Activated naive CD8-positive, alpha-beta T cell treated with anti-CD3 and anti-CD28 coated beads, Interleukin-2, amount 10 ng/mL, durations not matched to agents 7 days and 5 days (primary cell): Measurements from ENCODE around the gene GRK3. TPM values are rescaled to one million over a fixed set of nuclear protein-coding genes. Genes with fewer than 3 reads are reported as not detected.
"Not testable (repeated sequence)": the region's sequence is repeated elsewhere in the genome, so short reads cannot be mapped to it uniquely, and the experiment has no call there.

Source experiments
- ATAC-seq: fragments of 150-1000 bp; cut with Tn5 transposase; one replicate; pipeline ENCODE4 v1.10.0; 2021; ENCODE audit warnings: low read depth, moderate library complexity
- POLR2A ChIA-PET: fragments of 350-600 bp; sonication (Branson Sonifier 250); formaldehyde crosslinking; loops from one replicate; lab custom pipeline; 2021; ENCODE audit warnings: antibody characterized with exemption; lab: Charles Lee
- DNase-seq: peaks from one replicate; pipeline ENCODE4 v3.0.0; 2021
- H3K27ac Mint-ChIP-seq: one replicate; pipeline ENCODE4 v1.8.0; 2022; ENCODE audit warnings: mild to moderate bottlenecking, mixed read lengths
- H3K27me3 Mint-ChIP-seq: one replicate; pipeline ENCODE4 v1.8.0; 2022; ENCODE audit warnings: mild to moderate bottlenecking, moderate library complexity, mixed read lengths
- H3K36me3 Mint-ChIP-seq: one replicate; pipeline ENCODE4 v1.8.0; 2021; ENCODE audit warnings: mild to moderate bottlenecking, mixed read lengths
- H3K4me1 Mint-ChIP-seq: one replicate; pipeline ENCODE4 v1.8.0; 2021; ENCODE audit warnings: mixed read lengths
- H3K4me3 Mint-ChIP-seq: one replicate; pipeline ENCODE4 v1.8.0; 2022; ENCODE audit warnings: mild to moderate bottlenecking, moderate library complexity, mixed read lengths
- H3K9me3 Mint-ChIP-seq: one replicate; pipeline ENCODE4 v1.8.0; 2021; ENCODE audit warnings: mixed read lengths
- total RNA-seq, 2 experiments: library from RNA; stranded (reverse); gene quantifications; one replicate each; pipeline ENCODE4 v1.2.3, GENCODE V29; 2021

Gene GRK3
- total RNA-seq, 2 experiments from 2014 or later: 30.7 to 32.6 TPM

DNA sequence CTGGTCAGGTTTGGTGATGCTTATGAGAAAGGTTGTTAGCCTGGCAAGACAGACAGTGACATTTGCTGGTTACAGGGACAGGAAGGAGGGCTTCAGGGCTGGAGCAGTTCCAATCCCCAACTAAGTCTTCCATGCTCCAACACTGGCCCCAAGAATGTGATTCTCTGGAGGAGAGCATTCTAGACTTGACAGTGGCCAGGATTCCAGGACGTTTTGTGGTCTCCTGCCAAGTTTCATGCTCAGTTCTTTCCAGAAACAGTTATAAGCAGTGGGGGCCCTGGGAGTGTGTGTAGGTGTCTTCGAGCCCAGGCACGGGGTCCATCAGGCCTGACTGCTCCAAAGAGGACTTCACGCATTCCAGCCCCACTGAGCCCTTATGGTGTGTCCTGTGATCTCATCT, 8.9 kb upstream of the GRK3 start:
- Mint-ChIP-seq H3K27me3 (peaks cover 3% of the 10 kb centered on the region), H3K4me3 (no peak overlapping the region), H3K36me3 (peaks cover 4% of the 10 kb centered on the region), H3K9me3 (no peaks in the 10 kb centered on the region), H3K27ac (no peak overlapping the region), H3K4me1 (peaks cover 2% of the 10 kb centered on the region)
- no peak for ATAC-seq
- DNase-seq: no peak
- POLR2A ChIA-PET: interaction anchor here (1.4 kb wide), 1 partner anchor 8 kb away, joined by 3 read pairs; no protein-coding TSS in a partner anchor

DNA sequence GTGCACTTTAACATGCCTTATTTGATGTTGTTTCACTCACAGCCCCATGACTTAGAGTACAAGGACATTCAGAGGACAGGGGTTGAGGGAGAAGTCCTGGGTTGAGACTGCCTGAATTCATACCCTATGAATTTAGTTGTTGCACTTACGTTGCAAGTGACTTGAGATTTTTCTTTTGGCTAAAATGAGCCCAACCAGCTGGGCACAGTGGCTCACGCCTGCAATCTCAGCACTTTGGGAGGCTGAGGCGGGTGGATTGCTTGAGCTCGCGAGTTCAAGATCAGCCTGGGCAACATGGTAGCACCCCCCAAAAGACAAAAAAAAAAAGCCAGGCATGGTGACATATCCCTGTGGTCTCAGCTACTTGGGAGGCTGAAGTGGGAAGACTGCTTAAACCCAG, 7.3 kb upstream of the GRK3 start:
- H3K4me3 Mint-ChIP-seq: no peak overlapping the region
- ATAC-seq: no peak
- no peaks in the 10 kb centered on the region for H3K36me3 Mint-ChIP-seq
- H3K27me3 Mint-ChIP-seq: peaks cover 3% of the 10 kb centered on the region
- H3K4me1 Mint-ChIP-seq: peaks cover 2% of the 10 kb centered on the region
- POLR2A ChIA-PET: no interaction called here
- no peak for DNase-seq
- H3K27ac Mint-ChIP-seq: no peak overlapping the region
- H3K9me3 Mint-ChIP-seq: no peaks in the 10 kb centered on the region

DNA sequence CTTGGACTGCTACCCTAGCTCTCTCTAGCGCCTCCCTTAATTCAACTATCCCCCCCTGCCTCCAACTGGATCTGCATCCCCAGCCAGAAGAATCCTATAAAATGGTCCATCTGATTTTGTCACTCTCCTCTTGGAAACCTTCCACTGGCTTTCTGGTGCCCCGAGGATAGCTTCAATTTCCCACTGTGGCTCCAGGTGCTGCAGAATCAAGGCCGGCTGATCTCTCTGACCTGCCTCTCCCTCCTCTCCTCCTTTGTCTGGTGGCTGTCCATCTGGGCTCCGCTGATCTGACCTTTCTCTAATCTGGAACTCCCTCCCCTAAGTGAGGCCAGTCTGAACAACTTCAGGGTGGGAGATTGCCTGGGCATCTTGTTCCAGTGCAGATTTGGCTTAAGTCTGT, 6.1 kb upstream of the GRK3 start:
- no peak for ATAC-seq
- H3K36me3 Mint-ChIP-seq: no peaks in the 10 kb centered on the region
- H3K9me3 Mint-ChIP-seq: no peaks in the 10 kb centered on the region
- no peak for DNase-seq
- peaks cover 8% of the 10 kb centered on the region for H3K4me1 Mint-ChIP-seq
- POLR2A ChIA-PET: no interaction called here
- H3K27me3 Mint-ChIP-seq: peaks cover 3% of the 10 kb centered on the region
- no peak overlapping the region for H3K4me3 Mint-ChIP-seq
- H3K27ac Mint-ChIP-seq: no peak overlapping the region

DNA sequence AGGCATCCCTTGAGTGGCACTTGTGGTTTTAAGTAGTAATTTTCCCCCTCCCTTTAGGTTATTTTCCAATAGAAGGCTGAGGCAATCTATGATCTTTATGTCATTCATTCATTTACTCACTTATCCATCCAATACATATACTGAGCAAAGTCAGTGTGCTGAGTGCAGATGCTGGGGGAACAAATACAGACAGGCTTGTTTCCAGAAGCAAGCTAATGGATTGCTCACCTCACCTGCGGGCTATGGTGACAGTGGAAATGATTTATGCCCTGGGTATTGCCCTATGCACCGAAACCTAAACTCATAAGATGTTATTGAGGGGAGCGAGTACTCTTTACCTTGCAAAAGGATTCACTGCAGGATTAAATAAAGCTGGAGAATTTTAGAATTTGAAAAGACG, 4.6 kb upstream of the GRK3 start:
- ATAC-seq, DNase-seq, H3K4me3 Mint-ChIP-seq, H3K27me3 Mint-ChIP-seq, H3K27ac Mint-ChIP-seq, H3K36me3 Mint-ChIP-seq, H3K9me3 Mint-ChIP-seq, POLR2A ChIA-PET: not testable (repeated sequence)
- peaks cover 14% of the 10 kb centered on the region for H3K4me1 Mint-ChIP-seq

DNA sequence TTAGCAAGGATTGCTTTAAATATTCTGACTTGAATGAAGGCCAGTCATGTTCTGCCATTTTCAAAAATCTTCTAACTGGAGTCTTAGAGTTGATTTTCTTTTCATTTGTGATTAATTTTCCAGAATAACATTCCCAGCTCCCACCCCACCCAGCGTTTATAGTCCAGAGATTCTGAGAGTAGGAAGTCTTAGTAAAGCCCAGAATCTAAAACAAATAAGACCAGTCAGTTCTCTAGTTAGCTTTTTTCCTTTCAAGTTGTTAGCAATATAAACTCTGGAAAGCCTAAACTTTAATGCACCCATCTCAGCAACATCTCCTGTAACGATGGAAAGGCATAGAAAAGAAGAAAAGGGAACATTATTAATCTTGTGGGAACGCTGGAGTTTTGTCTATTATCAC, 3.3 kb upstream of the GRK3 start:
- H3K27ac Mint-ChIP-seq, POLR2A ChIA-PET, DNase-seq, H3K36me3 Mint-ChIP-seq, ATAC-seq, H3K4me3 Mint-ChIP-seq, H3K27me3 Mint-ChIP-seq, H3K9me3 Mint-ChIP-seq: not testable (repeated sequence)
- H3K4me1 Mint-ChIP-seq: peaks cover 20% of the 10 kb centered on the region

DNA sequence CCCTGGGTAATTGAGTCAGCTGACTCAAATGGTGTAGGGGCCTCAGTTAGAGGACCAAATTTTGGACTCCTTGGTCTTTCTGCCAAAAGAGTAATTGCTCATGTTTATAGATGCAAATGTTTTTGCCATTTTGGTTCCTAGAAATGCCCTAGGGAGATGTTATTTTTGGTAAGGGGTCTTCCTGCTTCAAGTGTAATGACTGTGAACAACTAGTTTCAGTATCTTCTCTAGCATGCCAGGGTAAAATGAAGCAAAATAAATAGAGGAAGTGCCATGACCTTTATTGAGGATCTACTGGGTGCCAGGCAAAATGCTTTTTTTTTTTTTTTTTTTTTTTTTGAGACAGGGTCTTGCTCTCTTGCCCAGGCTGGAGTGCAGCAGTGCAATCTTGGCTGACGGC, 2.5 kb upstream of the GRK3 start:
- ATAC-seq, H3K9me3 Mint-ChIP-seq, H3K4me3 Mint-ChIP-seq, H3K36me3 Mint-ChIP-seq, H3K27ac Mint-ChIP-seq, H3K27me3 Mint-ChIP-seq, DNase-seq: not testable (repeated sequence)
- peaks cover 28% of the 10 kb centered on the region for H3K4me1 Mint-ChIP-seq
- POLR2A ChIA-PET: interaction anchor here (0.6 to 0.7 kb wide), 2 partner anchors 10 to 15 kb away, joined by 3 to 5 read pairs; no protein-coding TSS in a partner anchor

DNA sequence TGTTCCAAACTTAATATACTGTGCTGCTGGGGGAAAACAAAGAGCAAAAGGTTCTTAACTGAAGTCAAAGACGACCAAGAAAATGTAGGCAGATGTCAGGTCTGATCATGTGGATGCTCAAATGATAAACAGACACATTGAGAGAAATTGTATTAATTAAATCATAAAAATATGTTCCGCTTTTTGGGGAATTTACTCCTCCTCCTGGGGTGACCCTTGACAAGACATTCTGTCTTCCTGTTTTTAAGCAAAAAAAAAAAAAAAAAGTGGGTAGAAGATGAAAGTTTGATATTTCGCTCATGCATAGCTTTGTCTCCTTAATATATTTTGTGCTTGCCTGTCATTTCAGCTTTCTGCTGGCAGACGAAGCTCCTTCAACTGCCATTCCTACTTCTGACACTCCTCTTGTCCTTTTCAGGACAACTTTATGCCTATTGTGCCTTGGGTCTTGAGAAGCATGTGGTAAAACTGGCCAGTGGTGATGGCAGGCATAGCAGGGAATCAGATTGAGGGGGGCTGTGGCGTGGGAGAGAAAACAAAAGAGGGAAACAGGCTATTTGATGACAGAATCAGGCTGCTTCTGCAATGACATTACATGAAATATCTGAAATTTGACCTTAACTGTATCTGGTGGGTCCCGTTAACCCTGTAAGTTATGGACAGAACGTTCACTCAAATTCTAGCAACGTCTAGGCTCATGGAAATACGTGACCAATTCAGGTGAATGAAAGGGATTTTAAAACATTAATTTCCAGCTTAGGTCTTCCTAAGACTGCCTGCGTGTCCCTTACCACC, 1.3 kb upstream of the GRK3 start:
- H3K36me3 Mint-ChIP-seq, H3K27me3 Mint-ChIP-seq, DNase-seq, H3K9me3 Mint-ChIP-seq, ATAC-seq: not testable (repeated sequence)
- H3K27ac Mint-ChIP-seq: peak overlapping the region; percentile 82
- H3K4me1 Mint-ChIP-seq: peaks cover 36% of the 10 kb centered on the region
- POLR2A ChIA-PET: interaction anchor here (0.7 to 1.4 kb wide), 3 partner anchors 8 to 16 kb away, joined by 3 to 4 read pairs (median 3); no protein-coding TSS in a partner anchor
- peak overlapping the region; percentile 97 for H3K4me3 Mint-ChIP-seq

DNA sequence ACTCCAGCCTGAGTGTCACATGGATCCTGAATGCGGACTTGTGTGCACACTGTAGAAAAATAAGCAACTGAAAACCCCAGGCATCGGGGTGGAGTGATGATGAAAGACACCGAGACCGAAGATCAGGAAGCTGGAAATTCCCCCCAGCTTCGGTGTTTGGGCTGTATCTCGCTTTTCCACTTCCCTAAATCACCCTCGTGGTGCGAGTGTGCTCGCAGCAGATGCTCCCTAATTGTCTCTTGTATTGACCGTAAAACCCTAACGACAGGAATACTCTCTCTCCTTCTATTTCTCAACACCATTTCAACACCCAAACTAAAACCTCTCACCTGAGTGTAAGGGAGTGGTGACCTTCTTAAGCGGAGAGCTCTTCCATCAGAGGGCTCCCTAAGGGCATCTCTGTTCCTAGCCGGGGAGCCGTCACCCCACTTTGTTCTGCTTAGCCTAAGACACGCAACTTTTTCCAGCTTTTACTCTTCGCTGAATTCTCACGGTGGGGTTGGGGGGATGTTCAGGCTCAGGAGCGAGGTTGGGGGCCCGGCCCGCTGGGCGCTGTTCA, 635 bp upstream of the GRK3 start:
- H3K27ac Mint-ChIP-seq: peak overlapping the region; percentile 82
- POLR2A ChIA-PET: interaction anchor here (0.7 to 1.4 kb wide), 3 partner anchors 9 to 17 kb away, joined by 3 to 4 read pairs (median 3); no protein-coding TSS in a partner anchor
- peaks cover 2% of the 10 kb centered on the region for H3K36me3 Mint-ChIP-seq
- H3K27me3 Mint-ChIP-seq: no peaks in the 10 kb centered on the region
- peak overlapping the region; percentile 97 for H3K4me3 Mint-ChIP-seq
- DNase-seq (no peak), ATAC-seq (peak; percentile 28)
- H3K9me3 Mint-ChIP-seq: no peaks in the 10 kb centered on the region
- peaks cover 39% of the 10 kb centered on the region for H3K4me1 Mint-ChIP-seq

DNA sequence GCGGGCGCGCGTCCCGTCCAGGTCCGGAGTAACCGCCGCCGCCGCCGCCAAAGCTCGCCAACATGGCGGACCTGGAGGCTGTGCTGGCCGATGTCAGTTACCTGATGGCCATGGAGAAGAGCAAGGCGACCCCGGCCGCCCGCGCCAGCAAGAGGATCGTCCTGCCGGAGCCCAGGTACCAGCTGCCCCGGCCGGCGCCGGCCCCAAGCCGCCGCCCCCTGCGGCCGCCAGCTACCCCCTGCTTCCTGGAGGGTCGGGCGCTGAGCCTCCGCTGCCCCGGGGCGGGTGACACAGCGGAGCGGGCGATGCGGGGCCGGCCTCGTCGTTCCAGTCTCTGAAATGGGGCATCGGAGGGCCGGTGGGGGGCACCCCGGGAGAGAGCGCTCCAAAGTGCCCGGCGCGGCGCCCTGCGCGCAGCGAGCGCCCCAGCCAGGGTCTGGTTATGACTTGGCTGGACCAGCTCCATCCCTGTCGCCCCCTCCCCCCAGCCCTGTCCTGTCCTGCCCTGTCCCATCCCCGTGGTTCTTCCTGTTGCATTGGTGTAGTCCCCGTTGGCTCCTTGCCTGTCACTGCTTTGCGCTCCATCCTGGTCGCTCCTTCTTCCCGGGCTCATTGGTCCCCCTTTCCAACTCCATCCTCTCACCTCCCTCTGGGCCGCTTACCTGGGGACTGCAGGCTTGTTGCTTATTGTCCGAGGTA, 653 bp downstream of the GRK3 start:
- H3K27me3 Mint-ChIP-seq: no peaks in the 10 kb centered on the region
- POLR2A ChIA-PET: interaction anchor here (1.0 to 1.2 kb wide), 3 partner anchors 21 to 172 kb away, joined by 3 to 4 read pairs (median 4); no protein-coding TSS in a partner anchor
- peak; percentile 70 for DNase-seq
- H3K36me3 Mint-ChIP-seq: peaks cover 5% of the 10 kb centered on the region
- H3K27ac Mint-ChIP-seq: peak overlapping the region; percentile 98
- ATAC-seq: peak; percentile 28
- peaks cover 44% of the 10 kb centered on the region for H3K4me1 Mint-ChIP-seq
- peak overlapping the region; percentile 100 for H3K4me3 Mint-ChIP-seq
- no peaks in the 10 kb centered on the region for H3K9me3 Mint-ChIP-seq

DNA sequence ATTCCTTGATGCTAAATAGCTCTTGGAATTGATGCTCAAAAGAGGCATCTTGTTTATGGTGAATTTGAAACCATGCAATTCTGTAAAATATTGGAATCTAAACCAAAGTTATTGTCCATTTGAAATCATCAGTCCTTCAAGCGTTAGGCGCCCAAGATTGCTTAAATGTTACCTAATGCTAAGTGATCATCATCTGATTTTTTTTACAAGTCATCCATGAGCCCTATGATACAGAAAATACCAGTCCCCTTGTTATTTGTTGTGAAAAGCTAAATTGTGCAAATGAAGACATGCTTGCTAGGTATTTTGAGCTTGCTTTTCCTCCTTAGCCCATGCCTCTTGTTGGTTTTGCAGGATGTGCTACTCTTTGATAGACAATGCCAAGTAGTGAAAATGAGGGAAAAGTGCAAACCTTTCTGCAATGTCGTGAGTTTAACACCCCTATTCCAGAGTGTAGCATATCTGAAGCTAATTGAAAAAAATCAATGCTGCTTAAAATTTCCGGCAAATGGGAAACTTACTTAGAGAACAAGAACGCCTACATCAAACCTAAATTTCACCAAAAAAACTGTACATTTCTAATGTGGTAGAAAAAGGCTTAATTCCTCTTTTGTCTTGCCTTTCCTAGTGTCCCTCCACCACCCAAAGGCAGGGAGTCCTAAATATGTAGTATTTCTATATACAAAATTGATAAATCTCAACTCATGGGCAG, 1.9 kb downstream of the GRK3 start:
- H3K4me3 Mint-ChIP-seq: peak overlapping the region; percentile 100
- H3K4me1 Mint-ChIP-seq: peaks cover 44% of the 10 kb centered on the region
- no peaks in the 10 kb centered on the region for H3K27me3 Mint-ChIP-seq
- POLR2A ChIA-PET: no interaction called here
- peak overlapping the region; percentile 54 for H3K27ac Mint-ChIP-seq
- peaks cover 10% of the 10 kb centered on the region for H3K36me3 Mint-ChIP-seq
- no peak for ATAC-seq
- DNase-seq: no peak
- H3K9me3 Mint-ChIP-seq: no peaks in the 10 kb centered on the region

DNA sequence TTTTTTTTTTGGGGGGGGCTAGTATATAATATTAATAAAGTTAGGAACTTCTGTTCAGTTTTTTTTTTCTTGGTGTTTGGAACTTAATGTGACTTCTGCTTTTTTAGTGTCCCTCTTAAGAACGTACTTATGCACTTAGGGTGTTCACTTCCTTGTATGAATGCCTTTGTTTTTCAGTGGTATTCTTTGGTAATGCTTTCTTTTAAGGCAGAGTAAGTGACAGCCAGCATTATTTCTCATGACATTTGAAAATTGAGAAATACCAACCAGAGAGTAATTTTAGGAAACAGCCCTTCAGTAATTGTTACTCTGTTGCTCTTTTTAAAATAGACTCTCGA, 2.4 kb downstream of the GRK3 start:
- Mint-ChIP-seq H3K27me3 (no peaks in the 10 kb centered on the region), H3K4me1 (peaks cover 45% of the 10 kb centered on the region), H3K27ac (peak overlapping the region; percentile 54), H3K9me3 (no peaks in the 10 kb centered on the region), H3K36me3 (peaks cover 12% of the 10 kb centered on the region), H3K4me3 (peak overlapping the region; percentile 100)
- DNase-seq (no peak), ATAC-seq (no peak)
- POLR2A ChIA-PET: interaction anchor here (0.8 to 0.9 kb wide), 2 partner anchors 170 to 206 kb away, joined by 3 to 4 read pairs; no protein-coding TSS in a partner anchor

DNA sequence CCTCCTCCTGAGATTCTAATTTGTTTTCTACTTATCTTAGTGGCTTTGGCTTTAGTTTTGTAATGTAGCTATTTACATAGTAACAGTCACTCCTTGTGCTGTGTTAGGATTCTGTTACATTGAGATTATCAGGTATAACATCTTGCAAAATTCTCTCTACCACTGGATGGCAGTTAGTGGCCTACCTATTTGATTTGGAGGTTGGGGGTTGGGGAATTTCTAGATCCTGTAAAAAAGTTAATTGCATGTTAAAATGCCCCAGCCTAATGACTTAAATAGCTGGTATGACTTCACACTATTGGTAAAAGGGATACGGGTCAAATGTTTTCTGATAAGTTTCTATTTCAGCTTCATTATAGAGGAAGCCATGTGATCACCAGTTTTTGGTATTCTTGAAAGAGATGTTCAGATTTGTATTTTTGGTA, 2.8 kb downstream of the GRK3 start:
- DNase-seq: no peak
- POLR2A ChIA-PET: interaction anchor here (0.8 to 1.4 kb wide), 3 partner anchors 170 to 206 kb away, joined by 3 to 4 read pairs (median 3); no protein-coding TSS in a partner anchor
- H3K27me3 Mint-ChIP-seq: no peaks in the 10 kb centered on the region
- peak overlapping the region; percentile 100 for H3K4me3 Mint-ChIP-seq
- no peak for ATAC-seq
- H3K27ac Mint-ChIP-seq: peak overlapping the region; percentile 43
- no peaks in the 10 kb centered on the region for H3K9me3 Mint-ChIP-seq
- H3K36me3 Mint-ChIP-seq: peaks cover 15% of the 10 kb centered on the region
- peaks cover 49% of the 10 kb centered on the region for H3K4me1 Mint-ChIP-seq
